Activated naive CD4-positive, alpha-beta T cell treated with Interleukin-2 at 50 U/mL for 16 hours (primary cell): ENCODE data around the gene USP3.
A peak's percentile ranks its signal among the peaks of the same experiment; 100 is the strongest.

Experiments
- DNase-seq: peaks from one replicate; pipeline ENCODE4 v3.0.0-alpha.2; 2020

Gene USP3

DNA sequence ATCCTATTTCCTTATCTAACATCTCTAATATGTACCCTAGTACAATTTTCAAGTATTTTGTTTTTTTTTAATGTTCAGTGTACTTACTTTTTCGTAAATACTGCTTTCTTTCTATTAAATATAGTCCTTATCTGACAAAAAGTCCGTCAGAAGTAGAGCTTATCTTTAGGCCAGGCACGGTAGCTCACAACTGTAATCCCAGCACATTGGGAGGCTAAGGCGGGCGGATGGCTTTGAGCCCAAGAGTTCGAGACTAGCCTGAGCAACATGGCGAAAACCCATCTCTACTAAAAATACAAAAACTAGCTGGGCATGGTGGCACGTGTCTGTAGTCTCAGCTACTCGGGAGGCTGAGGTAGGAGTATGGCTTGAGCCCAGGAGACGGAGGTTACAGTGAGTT is 41.1 kb downstream of the USP3 start:
- no peak for DNase-seq

DNA sequence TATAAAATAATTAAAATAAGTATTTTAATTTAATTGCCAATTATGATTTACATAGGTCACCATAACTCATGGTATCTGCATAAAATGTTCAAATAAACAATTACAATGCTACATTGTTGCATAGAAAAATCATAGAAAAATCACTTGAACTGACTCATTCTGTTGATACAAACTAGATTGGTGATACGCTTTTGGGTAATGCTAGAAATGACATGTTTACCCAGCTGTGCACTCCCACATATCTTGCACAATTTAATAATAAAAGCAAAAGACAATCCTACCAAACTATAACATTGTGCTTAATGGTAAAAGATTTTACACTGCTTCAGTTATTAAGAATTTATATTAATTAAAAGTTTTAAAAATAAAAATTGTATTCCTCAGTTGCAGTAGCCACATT is 47.0 kb downstream of the USP3 start:
- no peak for DNase-seq

DNA sequence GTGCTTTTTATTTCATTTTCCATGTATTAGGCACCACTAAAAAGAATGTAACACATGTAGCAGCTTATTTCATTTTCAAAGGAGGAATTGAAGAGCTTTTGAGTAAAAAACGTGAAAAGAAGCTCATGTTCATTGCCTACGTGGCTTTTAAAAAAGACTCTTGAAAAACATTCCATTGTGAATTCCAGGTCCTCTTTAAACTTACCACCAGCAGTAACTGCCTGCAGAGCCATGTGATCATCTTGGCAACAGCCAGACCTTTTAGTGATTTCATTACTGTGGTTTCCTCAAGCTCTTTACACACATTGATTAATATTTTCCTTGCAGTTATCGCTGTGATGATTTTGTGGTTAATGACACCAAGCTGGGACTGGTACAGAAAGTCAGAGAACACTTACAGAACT is 49.0 kb downstream of the USP3 start:
- DNase-seq, result no peak

DNA sequence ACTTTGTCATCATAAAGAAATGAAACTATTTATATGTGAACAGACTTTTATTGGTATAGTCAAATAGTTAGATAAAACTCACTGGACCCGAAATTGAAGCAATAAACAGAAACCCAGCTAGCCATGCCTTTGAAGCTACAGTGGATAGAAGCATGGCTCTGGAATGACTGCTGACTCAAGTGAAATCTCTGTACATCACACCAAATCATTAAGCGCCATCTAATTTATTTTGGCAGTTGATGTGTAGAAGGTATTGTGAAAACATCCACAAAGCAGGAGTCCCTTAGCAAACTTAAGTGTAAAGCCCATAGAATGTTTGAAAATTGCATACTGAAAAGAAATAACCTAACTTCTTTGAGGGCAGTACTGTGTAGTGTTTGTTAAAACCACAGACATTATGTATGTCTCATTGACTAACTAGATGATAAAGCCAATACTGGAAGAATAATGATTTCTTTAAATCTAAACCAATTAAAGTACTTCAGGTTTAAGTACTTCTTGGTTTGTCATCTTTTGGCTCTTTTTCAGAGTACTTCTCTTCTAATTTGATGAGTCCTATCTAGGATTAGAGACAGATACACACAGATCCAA is 50.0 kb downstream of the USP3 start:
- DNase-seq, result no peak

DNA sequence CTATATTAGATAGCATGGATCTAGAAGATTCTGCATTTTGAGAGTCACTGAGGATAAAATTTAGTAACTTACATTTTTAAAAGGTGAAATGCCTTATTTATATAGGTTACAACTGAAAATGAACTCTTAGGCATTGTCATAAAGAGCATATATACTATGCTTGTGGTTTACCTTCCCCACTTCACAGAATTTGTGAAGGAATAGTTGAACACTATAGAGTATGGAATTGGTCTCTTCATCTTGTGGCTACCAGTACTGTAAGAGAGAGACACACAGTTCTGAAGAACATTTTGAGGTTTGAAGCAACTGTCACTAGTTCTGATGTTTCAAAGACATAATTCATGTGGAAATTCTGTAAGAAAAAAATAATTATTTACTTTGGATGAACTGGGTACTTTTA is 51.1 kb downstream of the USP3 start:
- DNase-seq, result no peak

DNA sequence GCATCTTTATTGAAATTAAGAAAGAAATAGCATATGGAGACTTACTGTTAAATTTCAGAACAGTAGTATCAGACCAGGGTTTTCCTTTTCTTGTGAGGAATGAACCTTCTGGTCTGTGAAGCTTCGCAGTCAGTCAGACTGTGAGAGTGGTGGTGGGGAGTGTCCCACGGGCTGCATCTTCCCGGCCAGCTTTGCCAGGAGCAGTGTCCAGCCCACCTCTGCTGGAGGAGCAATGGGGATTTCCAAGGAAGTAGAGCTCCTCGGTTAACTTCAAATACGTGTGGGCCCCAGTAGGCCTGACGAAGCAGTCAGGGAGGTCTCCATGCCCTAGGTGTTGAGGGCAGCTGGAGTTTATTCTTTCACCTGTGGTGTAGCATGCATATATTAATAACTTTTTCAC is 51.9 kb downstream of the USP3 start:
- DNase-seq, result no peak

GRCh38 chr15:63556736-63557135 is 52.3 kb downstream of the USP3 start:
- DNase-seq, result no peak

GRCh38 chr15:63559753-63560152 is 55.4 kb downstream of the USP3 start:
- DNase-seq, result no peak

DNA sequence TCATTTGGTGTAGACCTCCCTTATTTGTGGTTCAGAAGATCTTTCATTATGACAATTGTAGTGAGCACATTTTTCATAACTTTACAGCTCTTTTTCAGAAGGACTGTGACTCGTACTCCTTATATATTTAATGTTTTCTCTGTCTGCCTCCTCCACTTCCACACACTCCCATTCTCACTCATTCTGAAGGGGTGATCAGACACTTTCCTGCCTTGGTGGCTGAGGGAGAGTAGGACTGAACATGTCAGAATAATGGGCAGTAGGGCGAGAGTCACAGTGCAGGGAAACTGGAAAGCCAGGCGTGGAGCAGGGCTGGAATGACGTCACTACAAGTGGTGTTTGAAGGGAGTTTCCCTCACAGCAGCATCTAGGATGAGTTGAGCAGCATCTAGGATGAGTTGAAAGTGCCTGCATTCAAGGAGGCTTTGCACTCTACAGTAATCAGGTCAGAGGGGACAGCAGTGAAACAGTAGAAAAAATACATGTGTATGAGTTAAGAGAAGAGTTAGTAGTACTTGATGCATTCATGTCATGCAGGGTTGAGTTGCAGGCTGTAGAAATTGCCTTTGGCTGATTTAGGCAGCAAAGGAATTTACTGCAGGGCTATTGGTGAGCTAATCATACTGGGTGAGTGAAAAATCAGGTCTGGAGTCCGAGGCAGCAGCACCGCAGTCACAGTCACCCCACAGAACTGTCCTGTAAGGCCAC is 56.5 kb downstream of the USP3 start:
- DNase-seq, result peak; percentile 70

DNA sequence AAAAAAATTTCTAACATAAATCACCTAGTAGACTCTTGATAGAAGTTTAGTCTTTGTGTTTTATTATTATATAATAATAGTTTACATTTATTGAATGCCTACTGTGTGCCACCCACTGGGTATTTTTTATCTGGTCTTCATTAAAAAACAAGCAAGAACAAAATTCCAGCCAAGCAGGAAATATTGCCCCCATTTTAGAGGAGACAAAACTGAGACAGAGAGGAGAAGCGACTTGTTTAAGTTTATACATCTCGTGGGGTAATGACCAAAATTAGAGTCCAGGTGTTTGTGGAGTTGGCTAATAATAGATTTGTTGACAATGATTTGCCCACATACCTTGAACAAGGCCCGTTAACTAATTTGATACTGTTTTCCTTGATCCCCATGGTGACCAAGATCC is 59.7 kb downstream of the USP3 start:
- no peak for DNase-seq

GRCh38 chr15:63565536-63566186 is 61.3 kb downstream of the USP3 start:
- no peak for DNase-seq

GRCh38 chr15:63572749-63573464 is 68.5 kb downstream of the USP3 start:
- no peak for DNase-seq

DNA sequence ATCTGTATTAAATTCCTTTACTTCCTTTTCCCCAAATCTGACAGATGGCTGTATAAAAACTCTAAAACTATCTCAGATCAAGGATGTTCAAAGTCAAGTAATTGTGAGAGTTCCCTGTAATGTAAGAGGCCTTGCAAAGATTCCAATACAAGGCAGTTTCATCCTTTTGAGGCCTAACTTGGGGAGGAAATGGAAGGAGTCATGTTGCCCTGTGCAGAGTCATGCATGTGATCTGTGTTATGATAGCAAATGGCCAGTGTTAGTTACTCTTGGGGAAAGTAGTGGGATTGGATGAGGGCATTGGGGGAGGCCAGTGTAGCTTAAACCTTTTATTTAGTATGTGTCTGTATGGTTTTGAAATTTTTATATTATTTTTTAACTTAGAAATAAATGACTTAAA is 69.1 kb downstream of the USP3 start:
- no peak for DNase-seq

DNA sequence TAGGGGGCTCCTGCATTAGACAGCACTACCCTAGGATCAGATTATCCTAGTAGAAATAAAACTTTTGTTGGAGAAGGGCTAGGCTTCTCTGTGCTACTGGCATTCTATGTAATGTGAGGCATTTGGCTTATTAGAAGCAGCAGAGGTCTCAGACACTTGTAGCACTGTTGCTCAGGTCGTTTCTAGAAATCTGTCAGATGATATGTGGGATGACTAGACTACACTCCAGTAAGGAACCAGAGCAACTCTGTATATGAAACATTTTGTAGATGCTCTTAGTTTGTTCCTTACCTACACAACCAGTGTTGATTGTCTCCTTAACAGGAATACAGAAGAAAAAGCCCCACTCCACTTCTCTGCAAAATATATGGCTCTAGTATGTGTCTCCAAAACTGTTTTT is 70.9 kb downstream of the USP3 start:
- DNase-seq, result no peak

DNA sequence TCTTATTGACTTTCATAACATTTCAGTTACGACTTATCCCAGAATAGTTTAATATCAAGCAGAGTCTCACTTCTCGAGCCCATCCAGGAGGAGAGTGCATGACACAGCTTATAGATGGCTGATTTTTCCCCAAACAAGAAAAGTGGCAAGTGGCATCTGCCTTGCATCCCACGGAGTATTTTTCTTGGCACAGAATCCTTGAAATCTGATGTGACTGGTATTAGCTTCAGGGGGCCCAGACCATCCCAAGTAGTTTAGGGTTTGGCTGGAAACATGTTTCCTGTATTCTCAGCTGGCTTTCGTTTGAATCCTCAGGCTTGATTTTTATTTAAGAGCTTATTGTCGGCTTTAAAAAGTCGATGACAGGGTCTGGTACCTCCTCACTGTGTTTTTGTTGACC is 72.0 kb downstream of the USP3 start:
- DNase-seq, result no peak

DNA sequence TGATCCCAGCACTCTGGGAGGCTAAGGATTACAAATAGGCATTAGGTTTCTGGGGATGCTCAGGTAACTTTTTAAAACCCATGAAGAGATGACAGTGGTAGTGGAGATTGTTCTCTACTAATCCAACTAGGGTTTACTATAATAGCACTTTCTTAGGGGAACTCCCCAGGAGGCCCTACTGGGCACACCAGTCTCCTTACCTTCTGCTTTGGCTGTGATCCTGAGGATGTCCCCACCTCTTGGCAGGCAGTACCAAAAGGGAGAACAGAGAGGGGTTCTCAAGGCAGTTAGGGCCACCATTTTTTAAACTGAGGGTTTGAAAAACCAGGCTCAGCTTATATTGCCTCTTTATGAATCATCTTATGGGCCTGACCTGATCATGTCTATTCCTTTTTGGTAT is 77.8 kb downstream of the USP3 start:
- DNase-seq, result no peak

DNA sequence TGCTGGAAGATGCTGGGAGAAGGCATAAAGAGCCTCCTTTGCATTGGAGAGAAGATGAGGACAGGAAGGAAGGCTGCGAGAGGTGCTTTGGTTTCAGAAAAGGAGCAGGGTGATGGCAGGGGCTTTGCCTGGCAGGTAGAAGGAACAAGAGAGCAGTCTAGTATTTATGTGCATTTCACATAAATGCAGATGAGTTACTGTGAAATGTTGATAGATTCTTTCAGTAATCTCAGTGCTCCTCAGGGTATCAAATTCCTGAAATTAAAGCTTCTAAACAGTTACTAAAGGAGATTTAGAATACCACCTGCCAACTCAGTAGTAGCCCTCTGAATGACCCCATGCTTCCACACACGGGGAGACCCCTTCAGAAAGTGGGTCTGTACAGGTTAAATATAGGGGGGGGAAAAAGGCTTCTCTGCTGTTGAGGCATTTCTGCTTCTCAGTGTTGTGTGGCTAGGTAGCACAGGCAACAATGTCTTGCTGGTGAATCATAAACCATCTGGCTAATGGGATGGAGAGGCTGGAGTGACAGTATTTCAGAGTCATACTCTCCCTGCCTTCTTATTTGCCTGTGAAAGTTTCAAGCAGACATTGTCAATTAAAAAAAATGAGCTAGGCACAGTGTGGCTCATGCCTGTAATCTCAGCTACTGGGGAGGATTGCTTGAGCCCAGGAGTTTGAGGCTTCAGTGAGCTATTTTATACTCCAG is 78.5 kb downstream of the USP3 start:
- no peak for DNase-seq

- no peak for DNase-seq
Measured at GRCh38 chr15:63586790-63587189, 82.4 kb downstream of the USP3 start.

- no peak for DNase-seq
Measured at GRCh38 chr15:63587527-63587926, 83.1 kb downstream of the USP3 start.

DNA sequence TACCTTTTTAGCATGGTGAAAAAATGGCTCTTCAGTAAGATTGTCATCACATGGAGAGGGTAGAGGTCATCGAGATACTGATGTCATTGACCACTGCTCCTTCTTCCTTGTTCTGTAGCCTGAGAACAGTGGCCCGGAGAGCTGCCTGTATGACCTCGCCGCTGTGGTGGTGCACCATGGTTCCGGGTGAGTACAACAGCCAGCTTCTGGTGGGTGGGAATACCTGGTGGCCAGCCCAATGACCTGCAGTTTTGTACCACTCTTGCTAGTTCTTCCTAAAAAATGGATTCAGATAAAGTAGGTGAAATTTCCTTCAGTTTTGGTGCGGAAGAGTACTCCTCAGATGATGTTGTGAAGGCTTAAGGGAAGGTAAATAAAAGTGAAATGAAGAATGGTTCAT is 84.4 kb downstream of the USP3 start:
- no peak for DNase-seq

DNA sequence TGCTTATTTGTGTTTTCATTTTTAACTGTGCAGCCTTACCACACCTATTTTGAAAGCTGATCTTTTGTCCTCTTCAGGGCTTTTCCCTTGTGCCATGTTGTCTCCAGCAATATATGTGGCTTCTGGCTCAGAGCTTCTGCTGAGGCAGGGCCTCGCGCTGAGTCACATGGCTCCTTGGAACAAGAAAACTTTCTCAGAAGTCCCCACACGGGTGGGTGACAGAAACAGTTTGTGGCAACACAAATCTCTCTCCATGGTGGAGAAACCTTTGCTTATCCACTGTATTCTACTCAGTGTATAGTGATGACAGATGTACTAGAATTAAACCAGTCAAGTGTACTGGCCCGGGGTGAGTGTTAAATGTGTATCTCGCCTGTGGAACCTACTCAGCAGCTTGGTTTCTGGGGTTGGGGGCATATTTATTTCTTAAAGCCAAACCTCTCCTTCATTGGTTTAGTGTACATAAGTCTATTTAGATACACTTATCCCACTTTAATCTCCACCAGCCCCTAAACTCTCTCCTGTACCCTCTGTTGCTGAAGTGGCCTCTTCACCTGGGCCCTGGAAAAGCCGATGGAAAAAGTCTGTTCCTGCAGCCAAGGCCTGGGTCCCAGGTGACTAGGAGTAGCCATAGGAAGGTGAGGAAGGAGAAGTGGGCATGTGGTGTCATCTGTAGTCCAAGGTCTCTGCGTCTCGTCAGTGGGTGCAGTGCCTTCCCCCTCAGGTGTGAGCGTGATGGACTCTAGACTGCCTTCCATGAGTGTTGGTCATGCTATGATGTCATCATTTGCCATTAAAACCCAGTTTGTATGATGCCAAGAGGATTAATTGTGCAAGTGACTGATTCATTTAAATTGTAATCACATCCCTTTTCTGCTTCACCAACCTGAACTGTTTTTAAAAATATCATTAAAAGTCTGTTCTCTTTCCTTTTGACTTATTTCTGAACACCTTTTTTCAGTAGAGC is 89.6 kb downstream of the USP3 start:
- DNase-seq, result peak; percentile 51

DNA sequence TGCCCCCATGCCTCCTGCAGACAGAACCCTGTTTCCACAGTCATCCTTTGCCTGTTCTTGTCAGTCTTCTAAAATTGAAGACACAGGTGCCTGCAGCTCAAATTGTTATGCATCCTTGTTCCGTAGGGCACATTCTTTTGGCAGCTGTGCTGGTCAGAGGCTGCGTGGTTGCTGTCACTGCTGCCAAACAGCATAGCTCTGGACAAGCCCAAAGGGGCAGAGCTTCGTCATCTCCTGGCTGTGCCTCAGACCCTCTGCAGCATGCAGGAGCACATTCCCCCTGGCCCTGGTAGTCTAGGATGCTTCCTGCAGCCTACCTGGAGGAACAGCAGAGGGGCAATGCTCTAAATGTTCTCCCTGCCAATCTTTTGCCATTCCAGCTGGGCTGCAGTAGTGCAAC is 90.7 kb downstream of the USP3 start:
- DNase-seq, result no peak
